A673 (cell line): ENCODE measurements around the gene OSBPL3.

ENCODE experiments used
- EZH2 ChIP-seq: fragments of 200-600 bp; sonication (generic); IDR thresholded peaks from 2 replicates; pipeline ENCODE4 v1.6.1; 2017; ENCODE audit warnings: borderline replicate concordance, low read depth, mild to moderate bottlenecking, mixed read lengths, antibody characterized with exemption, low read length; ENCODE audit not compliant: poor library complexity, severe bottlenecking
- TF ChIP-seq, protein P1 (sequence below): fragments of 300-800, 200-600 bp; sonication (generic); conservative IDR thresholded peaks from 2 replicates; pipeline ENCODE4 v1.5.1; 2017; ENCODE audit warnings: low read depth, mild to moderate bottlenecking, antibody characterized with exemption, low read length, moderate library complexity, mixed read lengths

DNA sequence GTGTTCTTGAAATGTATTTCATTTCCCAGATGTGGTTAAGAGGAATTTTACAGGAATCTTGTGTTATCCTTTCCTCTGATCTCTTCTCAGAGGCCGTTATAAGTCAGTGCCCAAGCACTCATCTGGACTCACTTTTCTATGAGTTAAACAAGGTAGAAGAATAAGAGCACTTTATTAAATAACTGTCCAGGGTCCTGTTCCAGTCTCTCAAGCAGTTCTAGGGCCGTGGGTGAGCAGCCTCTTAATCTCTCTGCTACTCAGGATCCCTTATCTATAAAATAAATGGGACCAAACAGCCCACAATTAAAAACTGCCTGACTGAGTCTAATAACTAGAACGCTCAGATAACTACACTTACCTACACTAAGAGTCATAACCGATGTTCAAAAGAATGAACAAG, 111.2 kb downstream of the OSBPL3 start:
- TF ChIP-seq, protein P1, sequence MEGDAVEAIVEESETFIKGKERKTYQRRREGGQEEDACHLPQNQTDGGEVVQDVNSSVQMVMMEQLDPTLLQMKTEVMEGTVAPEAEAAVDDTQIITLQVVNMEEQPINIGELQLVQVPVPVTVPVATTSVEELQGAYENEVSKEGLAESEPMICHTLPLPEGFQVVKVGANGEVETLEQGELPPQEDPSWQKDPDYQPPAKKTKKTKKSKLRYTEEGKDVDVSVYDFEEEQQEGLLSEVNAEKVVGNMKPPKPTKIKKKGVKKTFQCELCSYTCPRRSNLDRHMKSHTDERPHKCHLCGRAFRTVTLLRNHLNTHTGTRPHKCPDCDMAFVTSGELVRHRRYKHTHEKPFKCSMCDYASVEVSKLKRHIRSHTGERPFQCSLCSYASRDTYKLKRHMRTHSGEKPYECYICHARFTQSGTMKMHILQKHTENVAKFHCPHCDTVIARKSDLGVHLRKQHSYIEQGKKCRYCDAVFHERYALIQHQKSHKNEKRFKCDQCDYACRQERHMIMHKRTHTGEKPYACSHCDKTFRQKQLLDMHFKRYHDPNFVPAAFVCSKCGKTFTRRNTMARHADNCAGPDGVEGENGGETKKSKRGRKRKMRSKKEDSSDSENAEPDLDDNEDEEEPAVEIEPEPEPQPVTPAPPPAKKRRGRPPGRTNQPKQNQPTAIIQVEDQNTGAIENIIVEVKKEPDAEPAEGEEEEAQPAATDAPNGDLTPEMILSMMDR = no peak
- no peak for TF ChIP-seq EZH2
